Limb (tissue), 2 donors: ENCODE results near the gene TGFB2.

Source experiments
- DNase-seq, 2 donors: peaks; one replicate each; pipeline ENCODE4 v3.0.0-alpha.2; 2016; ENCODE audit errors: extremely low spot score in 2 of 2

The TGFB2 gene

GRCh38 chr1:218485241-218485928 is 140.2 kb downstream of the TGFB2 start:
- no peak for DNase-seq

GRCh38 chr1:218488531-218488930 is 143.4 kb downstream of the TGFB2 start:
- no peak for DNase-seq

GRCh38 chr1:218488986-218489385 is 143.8 kb downstream of the TGFB2 start:
- no peak for DNase-seq

GRCh38 chr1:218490406-218490922 is 145.3 kb downstream of the TGFB2 start:
- DNase-seq = no peak

- DNase-seq = no peak
Measured at GRCh38 chr1:218492874-218493273, 147.7 kb downstream of the TGFB2 start.

- DNase-seq = no peak
Measured at GRCh38 chr1:218493986-218494385, 148.8 kb downstream of the TGFB2 start.
